ENCODE measurements around the gene ELK4. TPM values are rescaled to one million over a fixed set of nuclear protein-coding genes. Genes with fewer than 3 reads are reported as not detected.

The ELK4 gene
- total and polyA plus RNA-seq, 2 of the 13 experiments (the other 11 are each of a cell fraction or from before 2014, with no cell fraction given) = 8.3 to 13.1 TPM

GRCh38 chr1:205585169-205585834, 46.5 kb downstream of the ELK4 start:
- no peak overlapping the region for H2AFZ ChIP-seq (ENCODE audit: low read length)
- H3K27me3 ChIP-seq (ENCODE audit: control insufficient read depth in 1 of 2, insufficient read depth in 2 of 2, low read length in 2 of 2) = peaks cover 4 to 25% of the 10 kb centered on the region in 2 experiments; a peak in 3 of 5 replicates
- H4K20me1 ChIP-seq (ENCODE audit: insufficient read depth, low read length) = no peaks in the 10 kb centered on the region
- WGBS (ENCODE audit: low lambda C conversion rate) = 27% methylated on average over 6 of the region's 6 CpGs
- no peak overlapping the region for H3K27ac ChIP-seq (ENCODE audit: extremely low read length, insufficient read depth, low read length)
- H3K36me3 ChIP-seq (replicated peaks in 1 of 2; ENCODE audit: control insufficient read depth in 1 of 2, insufficient read depth in 2 of 2, low read length in 2 of 2) = no peaks in the 10 kb centered on the region
- in situ Hi-C loops (cut with HindIII; ENCODE audit: extremely low pct_ligation_motif_present, low pct_unique_long_range_greater_than_20kb) (no loop called here), intact Hi-C loops (cut with micrococcal nuclease; ENCODE audit: unreplicated experiment) (no loop called here)
- peaks cover 56% of the 10 kb centered on the region for H3K4me1 ChIP-seq (ENCODE audit: insufficient read depth, low read length)
- H3K4me3 ChIP-seq (replicated peaks in 1 of 3; ENCODE audit: insufficient read depth in 1 of 3, low read depth in 2 of 3, low read length in 3 of 3) = no peak overlapping the region
- H3K79me2 ChIP-seq (ENCODE audit: insufficient read depth, low read length) = no peaks in the 10 kb centered on the region
- no peak for ATAC-seq
- ChIA-PET CTCF (ENCODE audit: low intra/inter-chr PET ratio, low total read pairs) (no interaction called here), POLR2A (no interaction called here)
- no peak for TF ChIP-seq DR1 (CRISPR knock-in tag; IDR thresholded peaks at IDR 0.05)
- no peak for TF ChIP-seq MYC (CRISPR knock-in tag; IDR thresholded peaks at IDR 0.05; ENCODE audit: borderline replicate concordance)
- no peak for TF ChIP-seq DMTF1 (CRISPR knock-in tag; IDR thresholded peaks at IDR 0.05)
- no peak for TF ChIP-seq ATF1 (CRISPR knock-in tag; IDR thresholded peaks at IDR 0.05)
- TF ChIP-seq BCL6 (CRISPR knock-in tag; IDR thresholded peaks at IDR 0.05) = no peak
- TF ChIP-seq CENPX (CRISPR knock-in tag; IDR thresholded peaks at IDR 0.05) = no peak
- no peak for TF ChIP-seq ZNF232 (CRISPR knock-in tag; IDR thresholded peaks at IDR 0.05; ENCODE audit: borderline replicate concordance)
- no peak for TF ChIP-seq NFAT5 (CRISPR knock-in tag; IDR thresholded peaks at IDR 0.05)
- FAIRE-seq = no peak
- H3K4me2 ChIP-seq (ENCODE audit: low read depth, low read length) = no peak overlapping the region
- no peaks in the 10 kb centered on the region for H3K9me3 ChIP-seq (ENCODE audit: low read length)
- DNase-seq (ENCODE audit: low spot score) = no peak
- no peak overlapping the region for H3K9ac ChIP-seq (ENCODE audit: insufficient read depth, low read depth, low read length)
- BruUV-seq (replicated peaks) = no TSS peak
